IPS-NIHi7 (cell line): ENCODE results near the gene SYNGR1.

Experiments
- DNase-seq: peaks from one replicate; pipeline ENCODE4 v3.0.0; 2012; ENCODE audit warnings: mixed read lengths; ENCODE audit errors: extremely low spot score

Gene SYNGR1, protein sequence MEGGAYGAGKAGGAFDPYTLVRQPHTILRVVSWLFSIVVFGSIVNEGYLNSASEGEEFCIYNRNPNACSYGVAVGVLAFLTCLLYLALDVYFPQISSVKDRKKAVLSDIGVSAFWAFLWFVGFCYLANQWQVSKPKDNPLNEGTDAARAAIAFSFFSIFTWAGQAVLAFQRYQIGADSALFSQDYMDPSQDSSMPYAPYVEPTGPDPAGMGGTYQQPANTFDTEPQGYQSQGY

DNA sequence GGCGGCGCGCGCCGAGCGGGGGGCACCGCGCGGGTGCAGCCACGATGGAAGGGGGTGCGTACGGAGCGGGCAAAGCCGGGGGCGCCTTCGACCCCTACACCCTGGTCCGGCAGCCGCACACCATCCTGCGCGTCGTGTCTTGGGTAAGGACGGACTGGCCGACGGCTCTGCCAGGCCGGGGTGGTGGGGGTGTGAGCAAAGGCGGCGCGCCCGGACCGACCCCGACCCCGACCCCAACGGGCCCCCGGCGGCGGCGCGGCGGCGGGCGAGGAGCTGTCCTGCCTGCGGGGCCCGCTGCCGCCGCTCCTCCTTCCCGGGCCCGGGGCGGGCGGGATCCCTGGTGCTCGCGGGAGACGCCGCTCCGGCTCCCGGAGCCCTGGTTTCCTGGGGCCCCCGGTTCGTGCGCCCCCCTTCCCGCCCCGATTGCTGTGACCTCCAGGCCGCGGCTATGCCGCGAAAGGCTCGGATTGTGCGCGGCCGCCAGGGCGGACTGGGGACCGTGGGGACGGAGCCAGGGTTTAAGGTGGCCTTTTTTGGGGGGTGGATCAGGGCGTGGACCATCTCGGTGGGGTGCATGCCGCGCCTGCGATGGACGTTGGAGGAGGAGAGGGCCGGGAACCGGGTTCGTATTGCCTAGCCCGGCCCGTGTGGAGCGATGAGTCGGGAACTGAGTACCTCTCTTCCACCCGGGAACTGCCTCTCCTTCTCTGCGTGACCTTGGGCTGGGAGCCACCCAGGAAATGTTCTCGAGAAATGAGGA is at the start of gene SYNGR1:
Gene SYNGR1 (plus strand): TSS at position 25 of the 760 bp plus-strand sequence. CDS start 20 bp downstream, at position 45.
- peak; percentile 41 for DNase-seq

DNA sequence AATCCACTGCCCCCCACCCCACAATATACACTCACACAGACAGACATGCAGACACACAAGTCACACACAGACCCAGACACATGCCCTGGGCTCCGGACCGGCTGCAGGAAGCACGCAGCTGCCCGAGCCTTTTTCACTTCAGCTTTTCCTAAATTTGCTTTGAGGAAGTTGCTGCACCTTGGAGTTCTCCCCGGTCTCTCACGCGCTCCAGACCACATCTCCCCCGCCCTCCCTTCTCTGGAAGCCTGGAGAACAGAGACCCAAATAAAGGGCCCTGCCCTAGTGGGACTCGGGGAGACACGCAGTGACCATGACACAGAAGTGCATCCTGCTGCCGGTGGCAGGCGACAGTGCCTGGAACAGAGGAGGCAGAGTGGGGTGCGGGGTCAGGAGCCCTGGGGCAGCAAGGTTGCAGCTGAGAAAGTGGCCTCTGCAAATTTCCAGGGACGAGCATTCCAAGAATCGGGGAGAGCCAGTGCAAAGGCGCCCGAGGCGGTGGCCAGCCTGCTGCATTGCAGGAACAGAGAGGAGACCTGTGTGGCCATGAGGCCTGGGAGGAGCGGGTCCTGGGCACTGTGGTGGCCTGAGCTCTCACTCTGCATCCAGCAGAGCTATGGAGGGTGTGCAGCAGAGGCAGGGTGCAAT is 49.5 kb upstream of the SYNGR1 start:
- no peak for DNase-seq

DNA sequence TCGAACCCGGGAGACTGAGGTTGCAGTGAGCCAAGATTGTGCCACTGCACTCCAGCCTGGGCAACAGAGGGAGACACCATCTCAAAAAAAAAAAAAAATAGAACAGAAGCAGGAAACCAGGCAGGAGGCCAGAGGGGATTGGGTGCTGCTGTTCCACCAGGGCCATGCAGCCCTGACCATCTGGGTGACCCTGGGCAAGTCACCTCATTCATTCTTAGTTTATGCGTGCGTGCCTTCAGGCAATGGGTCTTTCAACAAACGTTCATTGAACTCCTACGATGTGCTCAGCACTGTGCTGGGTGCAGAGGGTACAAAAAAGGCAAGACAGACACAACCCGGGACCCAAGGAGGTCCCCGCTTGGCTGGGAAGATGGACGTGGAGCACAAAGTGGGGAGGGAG is 48.7 kb upstream of the SYNGR1 start:
- no peak for DNase-seq

DNA sequence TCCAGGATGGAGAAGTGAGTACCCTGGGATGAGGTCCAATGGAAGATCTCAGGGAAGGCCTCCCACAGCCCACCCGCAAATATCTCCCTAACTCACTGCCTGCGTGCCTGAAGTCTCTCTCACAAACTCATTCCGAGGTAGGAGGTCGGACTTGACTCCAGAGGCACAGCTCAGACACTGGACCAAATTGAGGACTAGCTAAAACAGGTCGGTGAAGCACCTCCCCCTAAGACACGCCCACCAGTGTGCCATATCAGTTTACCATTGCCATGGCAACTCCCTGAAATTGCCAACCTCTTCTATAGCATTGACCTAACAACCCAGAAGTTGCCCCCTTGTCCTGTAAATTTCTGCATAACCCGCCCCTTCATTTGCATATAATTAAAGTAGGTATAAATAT is 47.9 kb upstream of the SYNGR1 start:
- DNase-seq: no peak

DNA sequence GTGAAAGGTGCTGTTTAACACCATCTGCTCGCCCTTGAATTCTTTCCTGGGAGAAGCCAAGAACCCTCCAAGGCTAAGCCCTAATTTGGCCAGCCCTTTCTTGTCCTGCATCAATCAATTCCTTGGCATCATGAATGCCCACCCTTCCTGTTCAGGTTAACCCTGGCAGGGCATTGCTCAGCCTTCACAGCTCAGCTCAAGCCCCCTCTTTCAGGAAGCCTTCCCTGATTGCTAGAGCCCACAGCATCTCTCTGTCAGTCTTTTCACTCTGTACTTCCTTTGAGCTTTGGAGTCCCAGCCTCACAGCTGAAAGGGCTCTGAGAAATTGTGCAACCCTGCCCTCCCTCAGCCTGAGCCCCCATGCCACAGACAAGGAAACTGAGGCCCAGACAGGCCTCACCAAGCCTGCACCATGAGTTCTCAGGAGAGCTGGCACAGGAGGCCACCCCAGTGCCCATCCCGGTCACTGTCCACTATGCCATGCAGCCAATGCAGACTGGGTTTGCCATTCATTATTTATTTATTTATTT is 47.3 kb upstream of the SYNGR1 start:
- DNase-seq: no peak

DNA sequence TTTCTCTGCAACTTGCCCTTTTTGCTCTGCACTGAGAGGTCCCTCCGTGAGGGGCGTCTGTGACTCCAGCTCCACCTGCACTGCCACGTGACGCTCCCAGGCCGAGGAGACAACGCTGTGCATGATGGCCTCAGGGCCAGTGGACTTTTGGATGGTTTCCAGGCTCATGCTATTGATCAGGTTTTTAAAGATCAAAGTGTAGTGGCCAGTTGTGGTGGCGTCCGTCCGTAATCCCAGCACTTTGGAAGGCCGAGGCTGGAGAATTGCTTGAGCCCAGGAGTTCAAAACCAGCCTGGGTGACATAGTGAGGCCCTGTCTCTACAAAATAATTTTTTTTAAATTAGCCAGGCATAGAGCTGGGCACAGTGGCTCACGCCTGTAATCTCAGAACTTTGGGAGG is 46.4 kb upstream of the SYNGR1 start:
- DNase-seq: no peak

DNA sequence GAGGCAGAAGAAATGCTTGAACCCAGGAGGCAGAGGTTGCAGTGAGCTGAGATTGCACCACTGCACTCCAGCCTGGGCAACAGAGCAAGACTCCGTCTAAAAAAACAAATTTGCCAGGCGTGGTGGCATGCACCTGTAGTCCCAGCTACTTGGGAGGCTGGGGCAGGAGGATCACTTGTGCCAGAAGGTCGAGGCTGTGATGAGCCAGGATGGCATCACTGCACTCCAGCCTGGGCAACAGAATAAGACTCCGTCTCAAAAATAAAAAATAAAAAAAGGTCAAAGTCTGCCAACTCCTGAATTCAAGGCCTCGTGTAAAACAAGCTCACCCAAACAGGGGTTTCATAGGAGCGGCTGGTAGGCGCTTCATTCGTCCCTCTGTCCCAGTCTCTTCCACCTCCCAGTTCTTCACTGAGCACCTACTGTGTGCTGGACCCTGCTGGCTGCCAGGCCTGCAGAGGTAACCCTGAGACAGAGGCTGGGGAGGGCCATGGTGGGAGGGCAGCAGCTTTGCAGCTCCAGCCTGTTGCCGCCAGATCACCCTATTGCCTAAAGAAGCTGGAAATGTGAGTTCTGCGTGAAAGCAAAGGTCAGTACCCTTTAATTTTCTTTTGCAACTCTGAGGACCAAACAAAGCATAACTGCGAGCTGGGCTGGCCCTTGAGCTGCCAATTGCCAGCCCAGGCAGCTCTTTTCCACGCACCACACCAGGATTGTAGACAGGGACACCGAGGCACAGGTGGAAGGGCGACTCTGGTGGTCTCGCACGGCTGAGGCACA is 45.7 kb upstream of the SYNGR1 start:
- no peak for DNase-seq

DNA sequence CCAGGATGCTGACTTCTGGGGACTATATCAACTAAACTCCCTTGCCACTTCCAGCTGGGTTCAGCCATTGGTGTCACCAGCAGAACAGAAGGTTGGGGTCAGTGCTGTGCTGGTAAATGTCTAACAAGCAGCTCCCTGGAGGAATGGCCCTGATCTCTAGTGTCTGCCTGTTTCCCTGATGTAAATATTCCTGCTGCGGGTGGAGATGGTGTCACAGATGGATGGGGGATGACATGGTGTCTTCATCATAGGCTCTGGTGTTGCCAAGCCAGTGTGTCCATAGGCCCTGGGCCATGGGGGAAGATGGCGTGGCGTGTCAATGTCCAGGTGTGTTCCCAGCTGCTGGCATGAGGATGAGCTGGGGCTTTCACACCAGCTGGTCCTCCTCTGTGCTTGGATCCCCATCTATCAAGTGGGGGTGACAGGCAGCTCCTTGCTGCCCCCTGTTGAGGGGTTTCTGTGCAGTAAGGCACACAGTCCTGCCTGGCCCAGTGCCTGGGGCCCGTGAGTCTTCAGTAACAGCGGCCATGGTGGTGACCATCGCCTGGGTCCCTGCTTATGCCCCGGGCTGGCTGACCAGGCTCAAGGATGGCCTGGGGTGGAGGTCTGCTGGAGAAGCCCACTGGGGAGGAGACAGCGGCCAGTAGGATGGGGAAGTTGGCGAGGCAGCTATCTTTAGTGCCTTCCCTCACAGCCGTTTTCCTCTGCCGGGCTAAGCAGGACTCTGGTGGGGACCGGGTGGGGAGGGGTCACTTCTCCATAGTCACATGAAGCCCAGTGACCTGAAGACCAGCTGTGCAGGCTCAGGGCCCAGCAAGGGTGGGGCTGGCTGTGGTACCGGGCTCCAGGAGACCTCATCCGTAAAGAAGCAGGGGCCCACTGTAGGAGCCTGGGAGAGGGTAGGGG is 43.1 kb upstream of the SYNGR1 start:
- DNase-seq: peak; percentile 70

DNA sequence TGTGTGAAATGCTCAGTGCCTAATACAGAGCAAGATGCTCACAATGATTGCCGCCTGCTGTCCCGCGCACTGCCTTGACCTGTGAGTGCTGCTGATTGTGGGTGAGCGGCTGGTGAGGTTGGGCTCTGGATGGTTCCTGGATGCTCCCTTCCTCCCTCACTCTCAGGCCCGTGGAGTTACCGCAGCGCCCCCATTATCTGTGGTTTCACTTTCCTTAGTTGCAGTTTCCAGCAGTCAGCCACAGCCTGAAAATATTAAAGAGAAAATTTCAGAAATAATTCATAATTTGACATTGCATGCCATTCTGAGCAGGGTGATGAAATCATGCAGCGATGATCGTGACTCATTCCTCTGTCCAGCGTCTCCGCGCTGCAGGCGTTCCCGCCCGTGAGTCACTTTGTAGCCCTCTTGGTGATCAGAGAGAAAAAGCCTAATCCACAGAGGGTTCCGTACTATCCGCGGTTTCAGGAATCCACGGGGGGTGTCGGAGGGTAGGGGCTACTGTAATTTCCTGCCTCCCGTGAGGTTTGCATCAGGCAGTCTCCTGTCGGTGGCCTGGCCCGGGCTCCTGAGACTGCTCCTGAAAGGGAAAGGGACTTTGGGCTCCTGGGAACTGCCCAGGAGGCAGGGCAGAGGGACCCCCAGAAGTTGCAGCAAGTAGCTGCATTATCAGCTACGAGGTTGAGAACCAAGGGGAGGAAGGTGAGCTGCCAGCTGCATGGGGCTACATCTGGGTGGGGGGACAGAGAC is 41.0 kb upstream of the SYNGR1 start:
- DNase-seq: no peak

DNA sequence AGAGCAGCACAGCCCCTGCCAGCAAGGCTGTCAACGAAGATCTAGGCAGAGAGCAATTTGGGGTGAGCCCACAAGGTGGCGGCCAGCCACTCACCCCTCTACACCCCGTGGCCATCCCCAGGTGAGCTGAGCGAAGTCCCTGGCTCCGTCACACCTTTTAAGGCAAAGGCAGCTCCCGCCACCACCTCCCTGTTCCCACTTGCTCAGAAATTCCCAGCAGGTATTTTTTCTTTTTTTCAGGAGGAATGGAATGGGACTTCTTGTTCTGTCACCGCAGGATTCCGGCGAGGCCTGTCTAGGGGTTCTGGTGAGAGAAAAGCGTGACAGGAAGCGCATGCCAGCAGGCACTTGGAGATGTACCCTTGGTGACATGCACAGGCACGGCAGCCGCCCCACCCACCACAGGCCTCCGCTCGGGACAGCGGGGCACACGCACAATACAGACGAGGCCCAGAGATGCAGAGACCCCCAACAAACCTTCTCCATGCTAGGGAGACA is 40.4 kb upstream of the SYNGR1 start:
- DNase-seq: peak; percentile 57

DNA sequence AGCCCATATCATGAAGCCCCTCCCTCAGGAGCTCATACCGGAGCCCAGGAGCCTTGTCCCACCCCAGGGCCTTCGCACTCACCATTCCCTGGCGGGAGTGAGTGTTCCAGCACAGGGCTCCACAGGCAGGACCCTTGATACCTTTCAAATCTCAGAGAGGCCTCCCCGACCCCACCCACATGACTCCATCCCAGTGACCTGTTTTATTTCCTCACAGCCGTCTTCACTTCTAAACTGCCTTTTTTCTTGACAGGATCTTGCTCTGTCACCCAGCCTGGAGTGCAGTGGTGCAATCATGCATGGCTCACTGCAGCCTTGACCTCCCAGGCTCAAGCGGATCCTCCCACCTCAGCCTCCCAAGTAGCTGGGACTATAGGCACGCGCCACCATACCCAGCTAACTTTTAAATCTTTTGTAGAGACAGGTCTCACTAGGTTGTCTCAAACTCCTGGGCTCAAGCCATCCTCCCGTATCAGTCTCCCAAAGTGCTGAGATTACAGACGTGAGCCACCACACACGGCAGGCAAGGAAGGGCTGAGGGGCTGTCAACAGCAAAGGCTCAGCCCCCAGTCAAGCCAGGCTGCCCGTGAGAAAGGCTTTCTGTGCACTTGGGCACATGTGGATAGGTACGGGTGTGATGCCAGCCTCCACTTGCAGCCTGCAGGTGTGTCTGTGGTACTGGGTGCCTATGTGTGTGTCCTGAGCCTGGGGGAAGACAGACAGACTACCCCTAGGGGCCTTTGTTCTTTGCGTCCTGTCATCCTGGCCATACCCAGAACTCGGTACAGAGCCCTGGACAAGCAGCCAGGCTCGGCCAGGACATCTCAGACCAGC is 39.7 kb upstream of the SYNGR1 start:
- no peak for DNase-seq

DNA sequence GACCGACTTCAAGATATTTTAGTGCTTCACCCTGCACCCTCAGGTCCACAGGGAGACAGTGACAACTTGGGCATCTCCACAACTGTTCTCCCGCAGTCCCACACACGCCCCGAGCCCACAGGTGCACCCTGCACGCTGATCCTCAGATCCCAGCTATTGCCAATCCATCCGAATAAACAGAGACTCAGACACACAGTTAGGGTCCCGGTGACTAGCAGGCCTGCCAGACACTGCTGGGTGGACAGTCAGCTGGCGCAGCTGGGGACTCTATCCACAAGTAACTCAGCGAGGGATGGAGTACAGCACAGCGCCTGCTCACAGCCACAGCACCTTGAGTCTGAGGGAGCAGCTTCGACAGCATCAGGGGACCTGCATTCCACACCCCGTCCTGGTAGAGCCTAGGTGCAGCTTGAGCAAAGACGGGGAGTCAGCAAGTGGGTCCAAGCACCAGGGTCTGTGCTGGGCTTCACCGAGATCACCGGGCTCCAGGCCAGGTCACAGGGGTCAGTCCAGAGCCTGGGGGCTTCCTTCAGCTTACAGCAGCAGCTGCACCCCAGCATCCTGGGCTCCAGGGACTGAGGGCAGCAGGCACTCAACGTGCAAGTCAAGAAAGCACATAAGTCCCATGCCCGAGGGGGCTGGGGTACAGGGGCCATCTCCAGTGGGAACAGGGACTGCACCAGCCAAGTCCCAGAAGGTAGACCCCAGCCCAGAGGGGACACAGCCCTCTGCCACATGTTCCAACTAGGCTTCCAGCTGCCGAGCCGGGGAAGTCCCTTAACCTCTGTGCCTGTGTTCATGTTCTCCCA is 38.0 kb upstream of the SYNGR1 start:
- no peak for DNase-seq

DNA sequence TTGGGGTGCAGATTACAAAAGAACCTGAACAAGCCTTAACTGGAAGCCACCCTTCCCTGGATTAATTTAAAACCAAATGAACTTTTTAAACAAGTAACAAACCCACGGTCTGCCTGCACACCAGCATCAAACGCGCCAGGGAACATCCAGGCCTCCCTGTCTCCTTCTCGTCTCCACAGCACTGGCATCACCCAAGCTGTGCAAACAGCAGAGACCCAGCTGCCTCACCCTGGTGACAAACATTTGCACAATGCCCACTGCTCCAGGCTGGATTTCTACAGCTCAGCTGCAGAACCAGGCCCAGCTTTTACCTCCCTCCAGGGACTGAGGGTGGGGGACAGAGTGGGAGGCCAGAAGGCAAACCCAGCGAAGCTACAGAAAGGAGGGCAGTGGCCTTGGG is 37.4 kb upstream of the SYNGR1 start:
- no peak for DNase-seq

DNA sequence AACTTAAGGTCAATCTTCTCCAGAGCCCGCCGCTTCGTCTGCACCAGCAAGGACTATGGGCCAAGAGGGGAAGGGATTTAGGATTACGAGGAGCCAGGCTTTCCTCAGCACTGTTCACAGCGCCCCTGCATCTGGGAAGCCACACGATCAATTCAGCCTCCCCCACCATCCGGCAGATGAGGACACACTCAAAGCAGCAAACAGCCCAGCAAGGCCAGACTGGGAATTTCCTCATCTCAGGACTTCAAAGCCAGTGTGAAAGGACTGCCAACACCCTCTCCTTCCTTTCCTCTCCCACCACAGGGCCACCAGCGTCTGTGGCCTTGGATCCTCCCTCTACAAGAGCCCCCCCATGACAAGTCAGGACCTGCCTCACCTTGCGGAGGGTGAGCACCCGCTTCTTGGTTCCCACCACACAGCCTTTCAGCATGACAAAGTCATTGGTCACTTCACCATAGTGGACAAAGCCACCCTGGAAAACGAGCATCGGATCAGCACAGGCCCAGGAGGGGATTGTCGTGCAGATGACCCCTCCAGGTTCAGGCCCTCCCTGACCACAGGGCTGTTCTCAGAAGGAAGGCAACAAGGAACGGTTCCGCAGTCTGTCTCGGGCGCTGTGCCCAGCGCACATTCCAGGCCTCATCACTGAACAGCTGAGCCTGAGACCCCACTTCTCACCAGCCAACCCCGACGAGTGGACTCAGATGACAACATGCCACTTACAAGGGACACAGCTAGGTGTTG is 36.4 kb upstream of the SYNGR1 start:
- DNase-seq: peak; percentile 1

DNA sequence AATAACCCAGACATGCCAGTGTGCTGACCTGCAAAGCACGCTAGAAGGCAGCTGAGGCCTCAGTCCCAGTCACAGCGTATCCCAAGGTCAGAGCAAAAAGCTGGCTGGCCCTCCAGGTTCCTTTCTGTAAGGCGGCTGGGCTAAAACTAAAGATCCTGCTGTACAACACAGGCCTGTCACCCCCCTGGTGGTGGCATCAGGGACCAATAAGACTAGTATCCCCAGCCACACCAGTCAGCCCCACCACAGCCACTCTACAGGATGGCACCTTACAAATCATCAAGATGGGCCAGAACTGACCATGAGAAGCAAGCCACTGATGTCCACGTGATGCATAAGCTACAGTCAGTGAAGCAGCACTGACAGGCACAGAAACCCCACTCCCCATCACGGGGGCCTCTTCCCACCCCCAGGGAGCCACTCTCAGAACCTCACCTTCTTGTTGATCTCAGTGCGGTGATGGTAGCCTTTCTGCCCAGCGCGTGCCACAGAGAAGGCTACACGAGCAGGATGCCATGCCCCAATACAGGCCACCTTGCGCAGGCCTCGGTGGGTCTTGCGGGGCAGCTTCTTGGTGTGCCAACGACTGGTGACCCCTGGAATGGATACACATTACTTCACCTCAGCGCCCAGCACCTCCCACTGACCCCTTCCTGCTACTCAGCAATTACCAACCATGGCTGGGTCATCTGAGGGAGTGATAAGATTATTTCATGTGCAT is 35.4 kb upstream of the SYNGR1 start:
- peak; percentile 9 for DNase-seq

DNA sequence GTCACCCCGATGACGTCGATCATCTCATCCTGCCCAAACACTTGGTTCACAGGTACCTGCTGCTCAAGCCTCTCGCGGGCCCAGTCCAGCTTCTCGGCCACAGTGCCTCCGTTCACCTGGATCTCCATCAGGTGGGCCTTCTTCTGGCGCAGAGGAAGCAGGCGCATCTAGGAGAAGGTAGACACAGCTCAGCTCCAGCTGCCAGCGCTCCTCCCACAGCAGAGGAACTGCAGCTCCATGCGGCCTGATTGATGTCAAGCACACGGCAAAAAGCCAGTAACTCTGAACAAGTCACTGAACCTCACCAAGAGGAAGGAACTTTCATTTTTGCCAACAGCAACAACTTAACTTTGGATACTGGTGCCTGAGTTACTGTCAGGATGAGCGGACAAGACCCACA is 34.4 kb upstream of the SYNGR1 start:
- no peak for DNase-seq
